ENCODE data around the gene ANKRD53.
A peak's percentile ranks its signal among the peaks of the same experiment; 100 is the strongest.

The ANKRD53 gene

DNA sequence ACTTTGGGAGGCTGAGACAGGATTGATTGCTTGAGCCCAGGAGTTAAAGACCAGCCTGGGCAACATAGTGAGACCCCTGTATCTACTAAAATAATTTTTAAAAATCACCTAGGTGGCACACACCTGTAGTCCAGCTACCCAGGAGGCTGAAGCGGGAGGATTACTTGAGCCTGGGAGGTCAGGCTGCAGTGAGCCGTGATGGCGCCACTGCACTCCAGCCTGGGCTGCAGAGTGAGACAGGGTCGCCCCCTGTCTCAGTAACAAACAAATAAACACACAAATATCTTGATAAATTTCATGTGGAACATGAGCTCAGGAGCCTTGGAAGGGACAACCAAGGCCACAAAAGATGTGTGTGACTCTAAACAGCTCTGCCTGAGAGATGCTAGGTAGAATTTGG lies 11.7 kb upstream of the ANKRD53 start:
- no peak for DNase-seq

DNA sequence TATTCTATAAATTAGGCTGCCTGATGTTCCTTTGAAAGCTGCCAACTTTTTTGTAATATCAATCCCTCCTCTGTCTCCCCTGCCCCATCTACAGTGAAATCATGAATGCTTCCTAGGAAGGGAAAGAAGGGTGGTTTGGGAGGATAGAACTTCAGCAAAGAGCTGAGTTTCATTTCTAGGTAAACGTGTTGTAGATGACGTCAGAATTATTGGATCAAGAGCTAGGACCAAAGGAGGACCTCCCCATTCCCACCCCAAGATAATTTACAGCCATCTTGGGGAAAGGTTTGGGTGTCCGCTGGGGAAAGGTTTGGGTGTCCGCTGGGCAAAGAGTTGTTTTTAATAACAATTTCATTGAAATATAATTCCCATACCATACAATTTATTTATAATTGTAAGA lies 11.2 kb upstream of the ANKRD53 start:
- no peak for DNase-seq

- no peak for DNase-seq
These were observed 3.8 kb upstream of the ANKRD53 start for GRCh38 chr2:70974592-70974991.

GRCh38 chr2:70975237-70975636 lies 3.2 kb upstream of the ANKRD53 start:
- no peak for DNase-seq

DNA sequence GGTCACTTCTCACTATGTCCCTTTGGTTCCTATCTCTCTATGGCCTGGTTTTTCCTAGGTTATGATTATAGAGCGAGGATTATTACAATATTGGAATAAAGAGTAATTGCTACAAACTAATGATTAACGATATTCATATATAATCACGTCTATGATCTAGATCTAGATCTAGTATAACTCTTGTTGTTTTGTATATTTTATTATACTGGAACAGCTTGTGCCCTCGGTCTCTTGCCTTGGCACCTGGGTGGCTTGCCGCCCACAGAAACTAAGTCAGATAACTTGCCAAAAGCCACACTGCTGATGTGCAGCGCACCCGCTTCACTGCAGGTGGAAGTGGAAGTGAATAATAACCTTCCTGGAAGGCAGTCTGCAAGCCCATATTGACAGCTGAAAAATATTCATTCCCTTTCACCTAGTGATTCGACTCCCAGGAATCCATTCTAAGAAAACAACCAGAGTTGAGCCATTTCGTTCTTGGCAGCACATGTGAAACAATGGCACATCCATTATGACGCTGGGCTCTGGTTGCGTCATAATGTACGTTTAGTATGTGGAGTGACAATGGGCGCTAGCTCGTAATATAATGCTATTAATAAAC lies 725 bp upstream of the ANKRD53 start:
- DNase-seq = peak; percentile 45 to 49

DNA sequence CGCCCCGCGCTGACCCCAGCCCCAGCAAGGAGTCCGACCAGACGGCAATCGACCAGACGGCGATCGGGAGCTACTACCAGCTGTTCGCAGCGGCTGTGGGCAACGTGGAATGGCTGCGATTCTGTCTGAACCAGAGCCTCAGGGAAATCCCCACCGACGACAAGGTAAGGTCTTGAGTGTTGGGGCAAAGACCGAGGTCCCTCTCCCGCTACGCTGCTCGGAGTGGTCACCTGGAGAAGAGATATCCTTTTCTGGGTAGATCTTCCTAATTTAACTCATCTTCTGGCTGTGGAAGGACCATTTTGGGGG lies 704 bp downstream of the ANKRD53 start:
- no peak for DNase-seq

DNA sequence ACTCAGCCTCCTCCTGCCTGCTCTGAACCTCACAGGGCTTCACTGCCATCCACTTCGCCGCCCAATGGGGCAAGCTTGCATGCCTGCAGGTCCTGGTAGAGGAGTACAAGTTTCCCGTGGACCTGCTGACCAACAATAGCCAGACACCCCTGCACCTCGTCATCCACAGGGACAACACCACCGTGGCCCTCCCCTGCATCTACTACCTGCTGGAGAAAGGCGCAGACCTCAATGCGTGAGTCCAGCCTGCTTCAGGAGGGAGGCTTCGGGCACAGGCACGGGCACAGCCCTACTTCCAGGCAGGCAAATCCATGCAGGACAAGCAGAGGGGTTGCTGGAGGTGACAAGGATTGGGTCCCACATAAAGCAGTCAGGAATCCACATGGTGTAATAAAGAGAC lies 1.2 kb downstream of the ANKRD53 start:
- DNase-seq = no peak

GRCh38 chr2:70981421-70981820 lies 3.0 kb downstream of the ANKRD53 start:
- DNase-seq = no peak

DNA sequence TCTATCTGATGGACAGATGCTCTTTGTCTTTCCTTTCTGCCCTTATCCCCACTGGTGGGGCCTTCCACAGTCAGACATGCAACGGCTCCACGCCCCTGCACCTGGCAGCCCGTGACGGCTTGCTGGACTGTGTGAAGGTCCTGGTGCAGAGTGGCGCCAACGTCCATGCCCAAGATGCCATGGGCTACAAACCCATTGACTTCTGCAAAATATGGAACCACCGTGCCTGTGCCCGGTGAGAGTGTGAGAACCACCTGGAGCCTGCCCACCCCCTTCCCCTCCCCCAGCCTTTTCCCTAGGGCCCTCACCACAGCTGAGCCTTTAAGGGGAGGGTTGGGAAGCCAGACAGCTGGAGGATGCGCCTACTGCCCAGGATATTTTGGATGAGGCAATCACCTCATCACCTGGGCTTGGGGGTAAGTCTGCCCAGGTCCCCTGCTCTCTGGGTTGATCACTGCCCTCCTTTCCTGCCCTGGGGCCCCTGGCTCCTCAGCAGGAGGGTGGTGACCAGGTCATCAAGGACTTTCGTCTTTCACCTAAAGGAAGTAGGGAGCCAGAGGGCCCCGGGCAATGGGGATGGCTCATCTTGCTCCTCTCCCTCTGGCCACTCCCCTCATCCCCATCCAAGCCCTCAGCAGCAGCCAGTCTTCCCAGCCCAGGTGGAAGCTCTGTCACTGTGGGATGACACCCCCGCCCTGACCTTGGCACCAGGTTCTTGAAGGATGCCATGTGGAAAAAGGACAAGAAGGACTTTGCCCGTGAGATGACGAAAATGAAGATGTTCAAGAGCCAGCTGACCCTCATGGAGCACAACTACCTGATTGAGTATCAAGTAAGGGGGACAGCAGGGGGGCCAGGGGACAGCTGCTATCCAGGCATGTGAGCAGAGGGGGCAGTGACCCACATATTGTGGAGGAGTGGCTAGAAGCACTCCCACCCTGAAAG lies 3.7 kb downstream of the ANKRD53 start:
- no peak for DNase-seq

- DNase-seq = no peak
These were observed 4.5 kb downstream of the ANKRD53 start for GRCh38 chr2:70982971-70983370.

DNA sequence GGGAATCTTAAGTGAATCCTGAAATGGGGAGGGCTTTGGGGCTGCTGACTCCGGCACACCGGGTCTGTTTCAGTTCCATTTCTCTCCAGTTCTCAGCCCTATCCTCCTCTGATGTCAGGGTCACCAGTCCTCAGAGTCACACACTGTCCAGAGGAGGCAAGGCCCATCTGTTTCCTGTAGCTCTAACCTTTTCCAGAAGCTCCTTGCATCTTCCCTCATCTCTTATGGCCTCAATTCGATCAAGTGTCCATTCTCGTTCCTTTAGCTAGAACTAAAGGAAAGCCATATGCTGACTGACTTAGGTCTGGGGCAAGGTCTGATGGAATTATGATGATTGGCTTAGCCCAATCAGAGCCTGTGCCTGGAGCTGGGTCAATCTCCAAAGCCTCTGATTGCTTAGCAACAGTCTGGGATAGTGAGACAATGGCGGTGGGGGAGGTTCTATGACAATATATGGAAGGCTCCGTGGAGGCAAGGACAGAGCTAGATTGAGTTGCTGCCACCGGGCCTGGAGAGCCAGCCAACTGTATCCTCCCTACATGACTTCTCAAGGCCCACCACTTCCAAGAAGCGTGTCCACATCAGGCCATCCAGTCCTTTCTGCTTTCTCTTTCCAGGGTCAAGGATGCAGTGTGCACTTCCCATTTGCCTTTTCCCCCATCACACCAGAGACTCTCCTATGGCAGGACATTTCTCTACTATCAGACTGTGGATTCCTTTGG lies 5.2 kb downstream of the ANKRD53 start:
- no peak for DNase-seq

DNA sequence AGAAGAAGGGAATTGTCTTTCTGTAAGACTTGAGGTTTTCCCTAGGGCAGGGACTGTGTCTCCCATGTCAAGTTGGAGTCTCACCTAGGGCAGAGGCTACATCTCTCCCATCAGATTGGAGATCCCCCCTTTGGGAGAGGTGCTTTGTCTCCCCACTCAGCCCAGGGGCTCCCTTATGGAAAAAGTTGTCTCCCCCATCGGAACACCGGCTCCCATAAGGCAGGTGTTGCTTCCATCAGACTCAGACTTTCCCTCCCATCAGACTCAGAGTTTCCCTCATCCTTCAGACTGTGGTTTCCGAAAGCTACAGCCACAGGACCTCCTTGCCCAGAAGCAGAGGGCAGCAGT lies 5.8 kb downstream of the ANKRD53 start:
- no peak for DNase-seq

DNA sequence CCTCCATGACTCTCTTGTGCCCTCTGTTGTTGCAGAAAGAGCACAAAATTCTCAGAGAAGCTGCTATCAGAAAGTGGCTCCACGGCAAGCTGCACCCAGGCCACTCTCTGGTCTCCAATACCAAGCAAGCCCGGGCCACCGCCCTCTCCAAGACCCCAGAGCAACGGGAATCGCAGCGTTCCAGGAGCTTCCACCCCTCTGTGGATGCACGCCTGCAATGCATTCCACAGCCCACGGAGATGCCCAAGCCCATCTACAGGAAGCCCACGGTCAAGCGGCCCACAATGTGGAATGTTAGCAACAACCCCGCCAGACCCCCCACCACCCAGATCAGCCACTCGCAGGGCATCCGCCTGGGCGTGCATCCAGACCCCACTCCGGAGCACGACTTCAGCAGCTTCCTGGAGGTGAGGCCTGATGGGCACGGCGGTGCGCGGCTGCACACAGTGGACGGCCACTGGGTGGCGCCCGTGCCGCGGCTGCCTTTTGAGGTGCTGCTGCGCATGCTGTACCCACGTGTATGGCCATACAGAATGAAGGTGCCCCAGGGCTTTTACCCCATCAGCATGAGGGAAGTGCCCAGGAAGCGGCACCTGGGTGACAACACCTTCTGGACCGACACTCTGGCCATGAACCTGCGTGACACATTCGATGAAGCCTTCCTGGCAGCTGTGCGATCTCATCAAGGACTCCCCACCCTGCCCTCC lies 6.3 kb downstream of the ANKRD53 start:
- no peak for DNase-seq

DNA sequence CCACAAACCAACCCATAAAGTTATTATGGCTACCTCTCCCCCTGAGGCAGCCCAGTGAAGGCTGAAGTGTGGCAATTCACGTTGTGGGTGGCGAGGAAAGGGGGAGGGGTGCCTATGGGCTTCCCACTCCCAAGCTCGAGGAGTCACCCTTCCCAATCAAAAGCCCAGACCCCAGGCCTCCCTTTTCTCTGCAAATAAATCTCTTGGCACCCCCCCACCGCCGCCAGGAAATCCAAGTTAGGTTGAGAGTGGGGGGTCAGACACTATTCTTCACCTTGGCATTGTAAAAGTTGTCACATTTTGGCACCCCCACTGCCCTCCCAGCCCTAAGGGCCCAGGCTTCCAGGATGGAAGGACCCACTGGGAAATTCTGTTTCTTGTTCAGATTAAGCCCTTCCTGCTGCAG lies 6.9 kb downstream of the ANKRD53 start:
- DNase-seq = no peak

GRCh38 chr2:70985956-70986355 lies 7.5 kb downstream of the ANKRD53 start:
- no peak for DNase-seq

DNA sequence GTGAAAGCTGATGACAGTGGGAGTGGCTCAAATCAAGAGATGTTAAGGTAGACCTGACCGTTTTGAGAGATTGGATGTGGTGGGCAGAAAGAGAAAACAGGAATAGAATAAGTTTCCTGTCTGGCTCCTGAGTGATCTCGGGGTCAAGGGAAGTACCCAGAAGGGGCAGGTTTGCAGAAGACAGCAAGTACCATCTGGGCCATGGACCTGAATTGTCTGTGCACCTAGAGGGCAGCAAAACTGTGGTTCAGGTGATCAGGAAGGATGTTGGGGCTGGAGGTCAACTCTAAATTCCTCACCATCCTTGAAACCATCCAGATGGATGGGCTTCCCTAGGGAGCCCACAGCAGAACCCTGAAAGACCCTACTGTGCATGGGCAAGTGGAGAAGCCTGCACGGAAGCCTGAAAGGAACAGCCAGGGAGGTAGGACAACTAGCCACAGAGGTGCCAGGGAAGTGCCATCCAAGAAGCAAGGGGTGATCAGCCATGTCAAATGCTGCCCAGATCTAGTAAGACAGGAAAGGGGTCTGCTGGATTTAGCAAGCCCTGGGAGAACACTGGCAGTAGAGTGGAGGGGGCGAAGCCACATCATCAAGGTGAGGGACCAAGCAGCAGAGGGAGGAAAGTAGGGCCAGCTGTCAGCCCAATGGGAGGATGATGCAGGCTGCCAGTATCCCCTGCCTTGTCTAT lies 8.2 kb downstream of the ANKRD53 start:
- no peak for DNase-seq

DNA sequence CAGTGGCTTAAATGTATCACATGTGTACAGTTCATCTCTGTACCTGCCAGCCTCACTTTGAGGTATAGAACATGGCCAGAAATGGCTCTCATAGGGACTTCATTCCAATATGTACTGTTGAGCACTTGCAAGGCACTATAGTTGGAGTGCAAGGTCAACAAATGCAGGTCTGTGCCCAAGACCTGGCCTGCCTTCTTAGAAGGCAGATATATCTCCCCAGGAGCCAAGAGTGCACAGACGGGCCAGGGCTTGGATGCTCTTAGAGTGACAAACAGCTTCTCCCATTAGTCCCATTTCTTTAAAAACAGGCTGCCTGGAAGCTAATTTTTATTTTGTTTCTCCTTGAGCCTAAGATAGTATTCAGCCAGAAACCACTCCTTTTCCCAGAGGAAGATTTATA lies 9.0 kb downstream of the ANKRD53 start:
- no peak for DNase-seq

- DNase-seq = no peak
These were observed 9.7 kb downstream of the ANKRD53 start for GRCh38 chr2:70988151-70988550.

- DNase-seq = no peak
These were observed 10.6 kb downstream of the ANKRD53 start for GRCh38 chr2:70988726-70989648.

DNA sequence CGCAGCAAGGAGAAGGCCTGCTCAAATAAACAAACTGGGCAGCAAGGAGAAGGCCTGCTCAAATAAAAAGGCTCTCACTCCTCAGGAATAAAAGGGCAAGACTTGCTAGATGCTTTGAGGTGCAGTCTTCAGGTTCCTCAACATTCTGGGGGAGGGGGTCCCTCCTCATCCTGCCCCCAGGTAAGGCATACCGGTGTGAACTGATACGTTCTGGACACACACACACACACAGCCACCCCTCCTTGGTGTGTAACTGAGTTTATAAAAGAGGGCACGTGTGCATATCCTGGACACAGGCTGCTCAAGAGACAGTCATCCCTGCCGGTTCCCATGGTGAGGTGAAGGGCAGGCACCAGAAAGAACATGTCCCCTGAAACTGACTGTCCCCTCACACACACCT lies 11.8 kb downstream of the ANKRD53 start:
- no peak for DNase-seq

DNA sequence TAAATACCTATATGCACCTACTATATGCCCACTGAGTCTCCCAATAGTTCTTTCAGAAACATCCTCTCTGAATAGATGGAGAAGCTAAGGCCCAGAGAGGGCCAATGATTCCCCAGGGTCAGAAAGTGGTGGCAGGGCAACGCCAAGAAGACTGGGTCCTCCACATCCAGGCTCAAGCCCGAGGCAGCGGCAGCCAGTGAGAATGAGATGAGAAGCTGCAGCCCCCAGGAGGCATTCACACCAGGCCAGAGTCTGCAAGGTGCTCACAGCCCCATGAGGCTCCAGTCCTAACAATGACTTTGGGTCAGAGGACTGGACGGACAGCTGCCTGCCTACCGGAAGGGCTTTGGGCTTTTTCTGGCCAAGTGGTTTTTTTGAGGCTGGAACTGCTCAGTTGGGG lies 12.7 kb downstream of the ANKRD53 start:
- DNase-seq = no peak

GRCh38 chr2:70991742-70992141 lies 13.3 kb downstream of the ANKRD53 start:
- no peak for DNase-seq
